SK-N-SH treated with all-trans-retinoic acid at 6 μM for 48 hours (cell line): ENCODE results near the gene WDR5.

Source experiments
- ATAC-seq: fragments of 200-7000 bp; cut with Tn5 transposase; 3 replicates; pipeline ENCODE4 v1.9.1; 2020; ENCODE audit warnings: mild to moderate bottlenecking, moderate library complexity
- ARNTL ChIP-seq: fragments of 450-650 bp; formaldehyde crosslinking; IDR thresholded peaks from 2 replicates; pipeline ENCODE4 v1.5.0; 2020; ENCODE audit warnings: low read depth, mild to moderate bottlenecking, moderate library complexity, borderline replicate concordance
- BACH2 ChIP-seq: fragments of 250-450 bp; sonication (Bioruptor Pico); IDR thresholded peaks from 2 replicates; pipeline ENCODE4 v1.9.0; 2021; ENCODE audit warnings: mild to moderate bottlenecking, borderline replicate concordance
- CSDC2 ChIP-seq: fragments of 250-450 bp; sonication (Bioruptor Pico); IDR thresholded peaks from 2 replicates; pipeline ENCODE4 v1.5.0; 2020; ENCODE audit warnings: mild to moderate bottlenecking, moderate library complexity
- ESRRG ChIP-seq: fragments of 250-450 bp; sonication (Bioruptor Pico); IDR thresholded peaks from 2 replicates; pipeline ENCODE4 v1.6.1; 2021; ENCODE audit warnings: mild to moderate bottlenecking
- GLIS3 ChIP-seq: fragments of 250-450 bp; sonication (Bioruptor Pico); IDR thresholded peaks from 2 replicates; pipeline ENCODE4 v1.5.0; 2020; ENCODE audit warnings: mild to moderate bottlenecking, moderate library complexity
- ISL1 ChIP-seq: fragments of 250-450 bp; sonication (Bioruptor Pico); IDR thresholded peaks from 2 replicates; pipeline ENCODE4 v2.1.2; 2022; ENCODE audit warnings: mild to moderate bottlenecking, moderate library complexity
- OSR1 ChIP-seq: fragments of 250-450 bp; sonication (Bioruptor Pico); IDR thresholded peaks from 2 replicates; pipeline ENCODE4 v1.8.0; 2022; ENCODE audit warnings: moderate library complexity, mild to moderate bottlenecking, inconsistent platforms
- PPARA ChIP-seq: fragments of 250-450 bp; sonication (Bioruptor Pico); IDR thresholded peaks from 2 replicates; pipeline ENCODE4 v1.5.0; 2020; ENCODE audit warnings: mild to moderate bottlenecking, borderline replicate concordance
- RARB ChIP-seq: fragments of 250-450 bp; sonication (Bioruptor Pico); IDR thresholded peaks from 2 replicates; pipeline ENCODE4 v1.8.0; 2021; ENCODE audit warnings: mild to moderate bottlenecking, moderate library complexity
- SNAI2 ChIP-seq: fragments of 250-450 bp; sonication (Bioruptor Pico); IDR thresholded peaks from 2 replicates; pipeline ENCODE4 v1.5.0; 2020; ENCODE audit warnings: mild to moderate bottlenecking, moderate library complexity
- TCF4 ChIP-seq: fragments of 250-450 bp; sonication (Bioruptor Pico); IDR thresholded peaks from 2 replicates; pipeline ENCODE4 v1.8.0; 2021; ENCODE audit warnings: mild to moderate bottlenecking, moderate library complexity, borderline replicate concordance
- TOX ChIP-seq: fragments of 250-450 bp; sonication (Bioruptor Pico); IDR thresholded peaks from 2 replicates; pipeline ENCODE4 v1.8.0; 2021; ENCODE audit warnings: mild to moderate bottlenecking, moderate library complexity, borderline replicate concordance
- ZC3H10 ChIP-seq: fragments of 250-450 bp; sonication (Bioruptor Pico); IDR thresholded peaks from 2 replicates; pipeline ENCODE4 v1.5.1; 2021; ENCODE audit warnings: mild to moderate bottlenecking, moderate library complexity
- ZFP3 ChIP-seq: fragments of 250-450 bp; sonication (Bioruptor Pico); IDR thresholded peaks from 2 replicates; pipeline ENCODE4 v1.5.0; 2020; ENCODE audit warnings: mild to moderate bottlenecking, moderate library complexity
- ZFP30 ChIP-seq: fragments of 450-650 bp; formaldehyde crosslinking; IDR thresholded peaks from 2 replicates; pipeline ENCODE4 v1.5.0; 2022; ENCODE audit warnings: mild to moderate bottlenecking, moderate library complexity
- ZNF565 ChIP-seq: fragments of 450-650 bp; formaldehyde crosslinking; conservative IDR thresholded peaks from 2 replicates; pipeline ENCODE4 v1.5.0; 2020; ENCODE audit warnings: low read depth, mild to moderate bottlenecking, moderate library complexity
- ZNF70 ChIP-seq: fragments of 450-650 bp; formaldehyde crosslinking; IDR thresholded peaks from 2 replicates; pipeline ENCODE4 v1.5.0; 2020; ENCODE audit warnings: mild to moderate bottlenecking, moderate library complexity
- ZNF8 ChIP-seq: fragments of 450-650 bp; formaldehyde crosslinking; IDR thresholded peaks from 2 replicates; pipeline ENCODE4 v1.5.0; 2020; ENCODE audit warnings: mild to moderate bottlenecking, moderate library complexity
- TF ChIP-seq, protein P1 (sequence below): fragments of 250-450 bp; sonication (Bioruptor Pico); IDR thresholded peaks from 2 replicates; pipeline ENCODE4 v1.5.0; 2020; ENCODE audit warnings: mild to moderate bottlenecking, moderate library complexity
- TF ChIP-seq, protein P2 (sequence below): fragments of 250-450 bp; sonication (Bioruptor Pico); IDR thresholded peaks from 2 replicates; pipeline ENCODE4 v1.8.0; 2021; ENCODE audit warnings: low read depth, mild to moderate bottlenecking, moderate library complexity, borderline replicate concordance
- TF ChIP-seq, protein P3 (sequence below): fragments of 250-450 bp; sonication (Bioruptor Pico); IDR thresholded peaks from 2 replicates; pipeline ENCODE4 v1.5.1; 2020; ENCODE audit warnings: low read depth, mild to moderate bottlenecking, moderate library complexity

The WDR5 gene

DNA sequence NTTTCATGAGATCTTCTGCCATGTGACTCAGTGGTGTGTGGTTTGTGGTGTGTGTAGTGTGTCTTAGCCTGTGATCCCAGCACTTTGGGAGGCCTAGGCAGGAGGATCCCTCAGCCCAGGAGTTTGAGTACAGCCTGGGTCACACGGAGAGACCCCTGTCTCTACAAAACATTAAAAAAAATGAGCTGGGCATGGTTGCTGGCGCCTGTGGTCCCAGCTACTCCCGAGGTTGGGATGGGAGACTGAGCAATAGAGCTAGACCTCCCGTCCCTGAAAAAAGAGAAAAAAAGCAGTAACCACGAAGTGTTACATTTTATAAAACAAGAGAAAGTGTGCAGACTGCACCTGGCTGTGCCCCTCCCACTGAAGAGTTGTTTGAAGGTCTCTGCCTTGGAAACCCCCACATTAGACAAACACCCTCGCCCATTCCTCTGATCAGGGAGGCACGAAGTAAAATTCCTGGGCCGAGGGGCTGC is 49.7 kb downstream of the WDR5 start:
- ATAC-seq = no peak
- TF ChIP-seq ZFP3 (CRISPR knock-in tag) = no peak
- TF ChIP-seq ZFP30 (CRISPR knock-in tag) = no peak
- TF ChIP-seq ZNF8 (CRISPR knock-in tag) = no peak
- no peak for TF ChIP-seq SNAI2 (CRISPR knock-in tag)
- no peak for TF ChIP-seq ZNF565 (CRISPR knock-in tag)
- no peak for TF ChIP-seq ISL1 (CRISPR knock-in tag)
- no peak for TF ChIP-seq RARB (CRISPR knock-in tag)
- TF ChIP-seq, protein P1, sequence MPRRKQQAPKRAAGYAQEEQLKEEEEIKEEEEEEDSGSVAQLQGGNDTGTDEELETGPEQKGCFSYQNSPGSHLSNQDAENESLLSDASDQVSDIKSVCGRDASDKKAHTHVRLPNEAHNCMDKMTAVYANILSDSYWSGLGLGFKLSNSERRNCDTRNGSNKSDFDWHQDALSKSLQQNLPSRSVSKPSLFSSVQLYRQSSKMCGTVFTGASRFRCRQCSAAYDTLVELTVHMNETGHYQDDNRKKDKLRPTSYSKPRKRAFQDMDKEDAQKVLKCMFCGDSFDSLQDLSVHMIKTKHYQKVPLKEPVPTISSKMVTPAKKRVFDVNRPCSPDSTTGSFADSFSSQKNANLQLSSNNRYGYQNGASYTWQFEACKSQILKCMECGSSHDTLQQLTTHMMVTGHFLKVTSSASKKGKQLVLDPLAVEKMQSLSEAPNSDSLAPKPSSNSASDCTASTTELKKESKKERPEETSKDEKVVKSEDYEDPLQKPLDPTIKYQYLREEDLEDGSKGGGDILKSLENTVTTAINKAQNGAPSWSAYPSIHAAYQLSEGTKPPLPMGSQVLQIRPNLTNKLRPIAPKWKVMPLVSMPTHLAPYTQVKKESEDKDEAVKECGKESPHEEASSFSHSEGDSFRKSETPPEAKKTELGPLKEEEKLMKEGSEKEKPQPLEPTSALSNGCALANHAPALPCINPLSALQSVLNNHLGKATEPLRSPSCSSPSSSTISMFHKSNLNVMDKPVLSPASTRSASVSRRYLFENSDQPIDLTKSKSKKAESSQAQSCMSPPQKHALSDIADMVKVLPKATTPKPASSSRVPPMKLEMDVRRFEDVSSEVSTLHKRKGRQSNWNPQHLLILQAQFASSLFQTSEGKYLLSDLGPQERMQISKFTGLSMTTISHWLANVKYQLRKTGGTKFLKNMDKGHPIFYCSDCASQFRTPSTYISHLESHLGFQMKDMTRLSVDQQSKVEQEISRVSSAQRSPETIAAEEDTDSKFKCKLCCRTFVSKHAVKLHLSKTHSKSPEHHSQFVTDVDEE = no peak
- no peak for TF ChIP-seq TCF4 (CRISPR knock-in tag)
- no peak for TF ChIP-seq ZNF70 (CRISPR knock-in tag)
- TF ChIP-seq, protein P2, sequence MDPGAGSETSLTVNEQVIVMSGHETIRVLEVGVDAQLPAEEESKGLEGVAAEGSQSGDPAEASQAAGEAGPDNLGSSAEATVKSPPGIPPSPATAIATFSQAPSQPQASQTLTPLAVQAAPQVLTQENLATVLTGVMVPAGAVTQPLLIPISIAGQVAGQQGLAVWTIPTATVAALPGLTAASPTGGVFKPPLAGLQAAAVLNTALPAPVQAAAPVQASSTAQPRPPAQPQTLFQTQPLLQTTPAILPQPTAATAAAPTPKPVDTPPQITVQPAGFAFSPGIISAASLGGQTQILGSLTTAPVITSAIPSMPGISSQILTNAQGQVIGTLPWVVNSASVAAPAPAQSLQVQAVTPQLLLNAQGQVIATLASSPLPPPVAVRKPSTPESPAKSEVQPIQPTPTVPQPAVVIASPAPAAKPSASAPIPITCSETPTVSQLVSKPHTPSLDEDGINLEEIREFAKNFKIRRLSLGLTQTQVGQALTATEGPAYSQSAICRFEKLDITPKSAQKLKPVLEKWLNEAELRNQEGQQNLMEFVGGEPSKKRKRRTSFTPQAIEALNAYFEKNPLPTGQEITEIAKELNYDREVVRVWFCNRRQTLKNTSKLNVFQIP (CRISPR knock-in tag) = no peak
- no peak for TF ChIP-seq ZC3H10 (CRISPR knock-in tag)
- TF ChIP-seq ESRRG (CRISPR knock-in tag) = no peak
- TF ChIP-seq CSDC2 (CRISPR knock-in tag) = no peak

DNA sequence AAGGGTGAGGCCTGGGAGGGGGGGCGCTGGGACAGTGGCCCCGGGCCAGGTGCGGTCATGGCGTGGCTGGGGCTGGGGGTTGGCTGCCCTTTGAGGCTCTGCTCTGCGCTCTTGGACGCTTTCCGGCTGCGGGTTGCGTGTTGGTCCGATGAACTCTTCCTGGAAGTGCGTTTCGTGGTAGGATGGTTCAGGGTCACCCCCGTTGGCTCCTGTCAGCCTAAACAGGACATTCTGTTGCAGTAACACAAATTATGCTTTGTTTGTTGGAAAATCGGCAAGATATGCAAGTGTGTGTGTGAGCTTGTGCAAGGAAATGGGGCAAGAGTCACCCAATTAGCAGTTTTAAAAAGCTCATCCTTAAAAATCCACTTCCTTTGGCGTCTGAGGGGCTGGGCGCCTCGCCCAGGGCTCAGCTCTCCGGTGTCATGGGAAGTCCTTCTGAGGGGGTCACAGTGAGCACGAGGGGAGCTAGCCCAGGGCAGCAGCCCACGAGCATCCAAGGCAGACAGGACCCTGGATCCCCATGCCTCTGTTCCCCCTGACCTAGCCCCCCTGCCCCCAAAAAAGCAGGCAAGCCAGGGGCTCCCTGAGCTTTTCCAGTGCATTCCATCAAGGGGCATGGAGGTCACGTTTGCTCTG is 50.7 kb downstream of the WDR5 start:
- no peak for TF ChIP-seq RARB (CRISPR knock-in tag)
- TF ChIP-seq BACH2 (CRISPR knock-in tag) = no peak
- TF ChIP-seq, protein P3, sequence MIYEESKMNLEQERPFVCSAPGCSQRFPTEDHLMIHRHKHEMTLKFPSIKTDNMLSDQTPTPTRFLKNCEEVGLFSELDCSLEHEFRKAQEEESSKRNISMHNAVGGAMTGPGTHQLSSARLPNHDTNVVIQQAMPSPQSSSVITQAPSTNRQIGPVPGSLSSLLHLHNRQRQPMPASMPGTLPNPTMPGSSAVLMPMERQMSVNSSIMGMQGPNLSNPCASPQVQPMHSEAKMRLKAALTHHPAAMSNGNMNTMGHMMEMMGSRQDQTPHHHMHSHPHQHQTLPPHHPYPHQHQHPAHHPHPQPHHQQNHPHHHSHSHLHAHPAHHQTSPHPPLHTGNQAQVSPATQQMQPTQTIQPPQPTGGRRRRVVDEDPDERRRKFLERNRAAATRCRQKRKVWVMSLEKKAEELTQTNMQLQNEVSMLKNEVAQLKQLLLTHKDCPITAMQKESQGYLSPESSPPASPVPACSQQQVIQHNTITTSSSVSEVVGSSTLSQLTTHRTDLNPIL (CRISPR knock-in tag) = no peak
- TF ChIP-seq ZNF70 (CRISPR knock-in tag) = no peak
- TF ChIP-seq ESRRG (CRISPR knock-in tag) = no peak
- no peak for TF ChIP-seq ZC3H10 (CRISPR knock-in tag)
- TF ChIP-seq GLIS3 = no peak
- no peak for TF ChIP-seq TOX
- TF ChIP-seq OSR1 (CRISPR knock-in tag) = no peak
- no peak for TF ChIP-seq ISL1 (CRISPR knock-in tag)
- TF ChIP-seq, protein P1 = no peak
- TF ChIP-seq ZNF8 (CRISPR knock-in tag) = no peak
- TF ChIP-seq PPARA (CRISPR knock-in tag) = no peak
- no peak for TF ChIP-seq TCF4 (CRISPR knock-in tag)
- no peak for TF ChIP-seq ARNTL (CRISPR knock-in tag)
- TF ChIP-seq, protein P2 (CRISPR knock-in tag) = no peak
- TF ChIP-seq, all 23 proteins: peak for 0
- no peak for ATAC-seq
